Renal pelvis (tissue), 4 donors: ENCODE measurements around the gene EML5. TPM values are rescaled to one million over a fixed set of nuclear protein-coding genes. Genes with fewer than 3 reads are reported as not detected.

Source experiments
- DNase-seq: peaks from one replicate; pipeline ENCODE4 v3.0.0-alpha.2; 2013
- polyA plus RNA-seq, 3 donors: library from polyadenylated mRNA; unstranded; fragments of 120-200 nt; gene quantifications; one replicate each; pipeline ENCODE4 v1.2.1, GENCODE V29; 2013; ENCODE audit not compliant: insufficient read length in 3 of 3

Gene EML5
- polyA plus RNA-seq, 3 donors: 2.4 to 3.4 (median 2.8) TPM

DNA sequence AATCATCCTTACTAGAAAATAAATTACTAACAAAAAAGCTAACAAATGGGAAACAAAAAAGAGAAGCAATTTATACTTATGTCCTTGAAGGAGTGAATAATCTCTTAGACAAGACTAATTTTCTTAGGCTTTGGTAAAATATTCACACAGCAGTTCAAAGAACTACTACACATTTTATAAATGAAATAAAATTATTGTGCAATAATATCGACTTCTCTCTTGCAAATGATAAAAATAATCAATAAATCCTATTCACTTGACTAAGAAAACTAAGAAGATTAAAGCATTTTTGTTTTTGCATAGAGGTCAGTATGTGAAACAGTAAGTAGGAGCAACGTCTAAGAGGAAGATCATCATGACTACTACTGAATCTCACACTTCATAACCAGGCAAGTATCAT lies 82.0 kb downstream of the EML5 start:
- DNase-seq: no peak

DNA sequence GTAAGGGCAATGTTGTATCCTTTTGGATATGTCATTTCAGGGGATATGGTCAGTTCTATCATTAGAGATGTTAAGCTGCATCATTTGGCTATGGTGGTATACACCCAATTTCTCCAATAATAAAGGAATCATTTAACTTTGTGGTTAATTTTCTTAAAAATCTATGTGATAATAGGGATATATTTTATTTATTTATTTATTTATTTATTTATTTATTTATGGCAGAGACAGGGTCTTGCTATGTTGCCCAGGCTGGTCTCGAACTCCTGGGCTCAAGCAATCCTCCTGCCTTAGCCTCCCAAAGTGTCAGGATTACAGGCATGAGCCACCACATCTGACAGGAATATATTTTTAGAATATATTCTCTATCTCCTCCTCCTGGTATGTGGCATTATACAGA lies 85.7 kb downstream of the EML5 start:
- no peak for DNase-seq

DNA sequence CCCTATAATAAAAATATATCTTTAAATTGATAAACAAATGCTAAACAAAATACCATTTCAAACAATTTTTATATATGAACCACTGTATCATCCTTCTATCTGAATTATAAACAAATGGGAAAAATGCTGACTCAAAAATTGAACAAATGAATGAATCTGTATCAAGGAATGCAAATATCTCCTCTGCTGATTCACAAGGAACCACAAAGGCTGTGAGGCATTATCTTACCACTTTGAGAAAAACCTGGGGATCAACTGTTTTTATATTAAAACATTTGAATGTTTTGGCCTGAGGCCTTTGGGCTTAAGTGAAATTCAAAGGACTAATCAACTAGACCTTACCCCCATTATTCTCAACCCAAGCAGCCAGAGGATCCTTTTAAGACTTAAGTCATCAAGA lies 86.3 kb downstream of the EML5 start:
- DNase-seq: no peak

DNA sequence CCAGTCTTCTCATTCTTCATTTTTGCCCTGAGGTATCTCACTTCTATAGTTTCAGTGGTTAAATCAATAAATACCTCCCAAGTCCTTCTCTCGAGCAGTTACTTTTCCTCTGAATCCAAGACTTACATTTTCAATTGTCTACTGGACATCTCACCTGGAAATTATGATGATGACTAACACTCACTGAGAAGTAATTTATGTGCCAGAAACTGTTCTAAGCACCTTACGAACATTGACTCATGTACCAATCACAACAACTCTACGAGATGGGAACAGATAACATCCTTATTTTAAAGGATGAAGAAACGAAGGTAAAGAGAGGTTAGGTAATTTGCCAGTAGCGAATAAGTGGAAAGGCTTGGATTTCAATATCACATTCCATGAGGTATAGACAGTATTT lies 94.1 kb downstream of the EML5 start:
- no peak for DNase-seq

GRCh38 chr14:88695870-88696269 lies 96.9 kb downstream of the EML5 start:
- DNase-seq: no peak

DNA sequence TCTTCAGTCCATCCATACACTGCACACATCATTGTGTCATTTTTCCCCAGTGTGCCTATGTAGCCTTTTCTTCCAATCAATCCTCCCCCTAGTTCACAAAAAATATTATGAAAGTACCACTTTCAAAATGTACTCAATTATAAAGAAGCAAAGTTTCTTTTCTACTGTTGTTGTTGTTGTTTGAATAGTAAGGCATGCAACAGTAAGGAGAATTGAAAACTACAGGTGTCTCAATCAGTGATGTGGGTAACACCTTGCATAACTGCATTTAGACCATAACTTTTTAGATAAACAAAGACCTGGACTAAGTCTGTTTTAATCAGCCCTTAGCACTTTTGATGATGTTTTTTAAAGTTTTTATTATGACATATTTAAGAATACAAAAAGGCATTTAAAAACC lies 104.4 kb downstream of the EML5 start:
- no peak for DNase-seq

DNA sequence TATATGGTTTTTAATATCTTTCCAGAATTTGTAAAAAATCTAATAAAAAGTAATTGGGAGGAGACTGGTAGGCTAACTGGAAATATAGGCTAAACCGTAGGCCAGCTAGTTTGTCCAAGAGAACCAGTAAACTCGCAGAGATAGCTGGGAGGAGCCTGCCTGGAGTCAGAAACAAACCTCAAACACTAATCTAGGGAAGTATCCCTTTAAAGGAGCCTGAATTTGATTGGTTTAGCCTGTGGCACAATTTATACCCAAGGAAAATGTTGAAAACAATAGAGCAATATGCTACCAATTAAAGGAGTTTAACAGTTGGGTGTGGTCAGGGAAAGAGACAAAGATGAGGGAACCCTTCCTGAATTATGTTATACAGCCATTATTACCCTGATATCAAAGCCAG lies 109.6 kb downstream of the EML5 start:
- no peak for DNase-seq

- no peak for DNase-seq
Measured at GRCh38 chr14:88682495-88683114, 110.1 kb downstream of the EML5 start.

GRCh38 chr14:88681755-88682494 lies 110.8 kb downstream of the EML5 start:
- DNase-seq: no peak

DNA sequence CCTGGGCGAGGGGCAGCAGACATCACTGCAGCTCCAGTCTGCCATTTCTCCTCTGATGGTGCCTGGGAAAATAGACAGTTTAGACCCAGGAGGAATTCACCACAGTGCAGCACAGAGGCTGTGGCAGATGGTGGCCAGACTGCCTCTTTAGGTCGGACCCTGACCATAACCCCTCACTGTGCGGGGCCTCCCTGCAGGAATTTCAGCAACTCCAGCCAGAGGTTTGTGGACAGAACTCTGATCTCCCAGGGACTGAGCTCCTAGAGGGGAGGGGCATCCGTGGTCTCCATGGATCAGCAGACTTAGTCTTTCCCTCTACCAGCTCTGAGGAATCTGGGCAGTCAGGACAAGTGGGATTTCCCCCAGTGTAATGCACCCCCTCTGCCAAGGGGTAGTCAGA lies 123.4 kb downstream of the EML5 start:
- DNase-seq: no peak

- DNase-seq: no peak
Measured at GRCh38 chr14:88668448-88669116, 124.2 kb downstream of the EML5 start.

DNA sequence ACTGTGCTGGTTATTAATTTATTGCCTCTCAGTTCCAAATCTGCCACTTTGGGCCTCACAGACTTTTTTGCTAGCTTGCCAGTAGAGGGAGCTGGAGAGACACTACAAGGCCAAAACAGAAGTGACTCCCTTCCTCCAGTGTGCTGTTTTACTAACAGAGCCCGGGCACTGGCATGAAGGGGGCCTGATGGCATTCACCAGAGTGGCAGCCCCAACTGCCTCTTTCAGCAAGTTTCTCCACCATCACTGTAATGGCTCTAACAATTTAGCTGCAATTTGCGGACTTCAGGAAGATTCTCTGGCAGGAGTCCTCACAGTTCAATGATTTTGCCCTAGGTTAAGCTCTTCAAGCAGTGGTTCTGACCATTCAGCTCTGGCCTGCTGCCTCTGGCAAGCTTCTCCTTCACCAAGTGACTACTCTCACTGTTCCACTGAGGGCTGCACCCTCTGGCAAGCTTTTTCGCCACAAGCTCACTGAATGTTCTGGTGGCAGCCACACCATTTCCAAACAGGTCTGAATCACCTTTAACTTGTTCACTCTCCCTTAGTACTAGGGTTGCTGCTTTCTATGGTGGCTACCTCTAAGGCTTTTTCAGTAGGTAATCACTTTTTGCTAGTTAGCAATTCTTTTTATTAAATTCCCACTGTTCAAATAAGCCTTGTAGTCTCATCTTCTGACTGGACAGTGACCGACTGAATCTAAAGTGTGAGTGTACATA lies 125.0 kb downstream of the EML5 start:
- peak; percentile 75 for DNase-seq

GRCh38 chr14:88660056-88660455 lies 132.7 kb downstream of the EML5 start:
- no peak for DNase-seq

- no peak for DNase-seq
Measured at GRCh38 chr14:88639221-88639620, 153.5 kb downstream of the EML5 start.

DNA sequence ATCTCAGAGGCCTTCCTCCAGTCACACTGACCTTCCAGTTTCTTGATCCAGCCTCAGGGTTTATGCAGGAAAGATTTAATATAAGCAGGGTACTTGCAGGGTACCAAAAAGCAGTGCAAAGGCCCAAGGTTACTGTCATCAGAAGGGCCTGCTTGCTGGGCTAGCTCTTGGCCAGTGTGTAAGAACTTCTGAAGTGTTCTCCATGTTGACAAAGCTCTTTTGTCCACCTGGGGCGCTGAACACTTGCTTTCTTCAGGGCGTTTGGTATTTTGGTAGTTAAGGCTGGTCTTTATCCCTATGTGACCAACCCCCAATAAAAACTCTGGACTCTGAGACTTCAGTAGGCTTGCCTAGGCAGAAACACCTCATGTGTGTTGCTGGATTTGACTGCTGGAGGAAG lies 160.2 kb downstream of the EML5 start:
- no peak for DNase-seq

DNA sequence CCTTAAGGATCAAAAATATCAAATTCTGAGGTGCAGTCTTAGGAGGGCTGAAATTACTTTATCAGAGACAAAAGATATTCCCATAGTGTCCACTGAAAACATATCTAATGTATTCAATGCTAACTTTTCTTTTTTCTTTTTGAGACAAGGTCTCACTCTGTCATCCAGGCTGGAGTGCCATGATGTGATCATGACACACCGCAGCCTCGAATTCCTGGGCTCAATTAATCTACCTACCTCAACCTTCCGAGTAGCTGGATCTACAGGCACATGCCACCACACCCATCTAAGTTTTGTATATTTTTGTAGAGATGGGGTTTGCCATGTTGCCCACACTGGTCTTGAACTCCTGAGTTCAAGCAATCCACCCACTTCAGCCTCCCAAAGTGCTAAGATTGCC lies 161.7 kb downstream of the EML5 start:
- DNase-seq: no peak

- no peak for DNase-seq
Measured at GRCh38 chr14:88630565-88630964, 162.2 kb downstream of the EML5 start.

- peak; percentile 30 for DNase-seq
Measured at GRCh38 chr14:88628462-88628861, 164.3 kb downstream of the EML5 start.

GRCh38 chr14:88628033-88628432 lies 164.7 kb downstream of the EML5 start:
- no peak for DNase-seq

DNA sequence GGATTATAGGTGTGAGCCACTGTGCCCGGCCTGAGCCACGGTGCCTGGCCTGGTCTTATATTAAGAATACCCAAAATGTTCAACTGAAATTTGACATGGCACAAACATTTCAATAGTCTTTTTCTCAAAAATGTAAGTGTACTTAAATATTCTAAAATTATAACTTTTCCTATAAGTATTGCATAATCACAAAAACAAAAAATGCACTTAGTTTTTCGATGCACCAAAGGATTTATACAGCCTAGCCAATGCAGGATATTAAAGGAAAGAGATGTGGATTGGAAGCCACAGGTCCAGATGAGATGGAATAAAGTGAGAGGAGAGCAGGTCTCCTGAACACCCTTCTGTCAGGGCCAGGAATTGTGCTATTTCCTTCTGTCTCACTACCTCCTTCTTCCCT lies 167.1 kb downstream of the EML5 start:
- DNase-seq: no peak

- peak; percentile 30 for DNase-seq
Measured at GRCh38 chr14:88621100-88621499, 171.7 kb downstream of the EML5 start.

DNA sequence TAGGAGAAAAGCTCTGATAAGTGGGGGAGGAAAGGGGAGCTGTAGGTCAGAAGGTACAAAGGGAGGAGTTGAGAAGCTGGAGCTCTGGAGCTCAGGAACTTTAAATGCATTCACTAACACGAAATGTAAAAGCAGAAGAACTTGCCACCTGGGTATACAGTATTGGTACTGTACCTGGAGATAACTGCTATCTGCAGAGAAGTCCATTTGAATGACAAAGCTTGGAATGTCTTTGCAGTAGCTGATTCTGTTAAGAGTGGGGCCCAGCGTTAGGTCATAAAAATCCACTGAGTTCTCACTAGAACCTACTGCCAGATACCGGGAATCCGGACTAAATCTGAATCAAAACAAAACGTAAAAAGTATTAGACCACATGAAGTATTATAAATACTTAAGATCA lies 174.3 kb downstream of the EML5 start:
- no peak for DNase-seq

- DNase-seq: no peak
Measured at GRCh38 chr14:88617479-88617878, 175.3 kb downstream of the EML5 start.
